KMS-11 (cell line): ENCODE results near the gene FCRL6.

Source experiments
- H2AFZ ChIP-seq: fragments of 200-600 bp; sonication (generic); 2 replicates; pipeline ENCODE4 v1.6.1; 2016; ENCODE audit warnings: antibody characterized with exemption, mixed run types, low read depth
- H3K27ac ChIP-seq: fragments of 200-600 bp; sonication (generic); 2 replicates; pipeline ENCODE4 v1.6.1; 2016; ENCODE audit warnings: mild to moderate bottlenecking, mixed run types
- H3K27me3 ChIP-seq: fragments of 200-600 bp; sonication (generic); 2 replicates; pipeline ENCODE4 v1.6.1; 2017; ENCODE audit warnings: mild to moderate bottlenecking, low read depth, mixed run types, moderate library complexity; ENCODE audit not compliant: insufficient read depth
- H3K36me3 ChIP-seq: fragments of 200-600 bp; sonication (generic); 2 replicates; pipeline ENCODE4 v1.6.1; 2017; ENCODE audit warnings: mild to moderate bottlenecking, mixed run types; ENCODE audit not compliant: insufficient read depth
- H3K4me1 ChIP-seq: fragments of 200-600 bp; sonication (generic); 2 replicates; pipeline ENCODE4 v1.6.1; 2016; ENCODE audit warnings: mild to moderate bottlenecking, low read depth, mixed run types; ENCODE audit not compliant: poor library complexity, severe bottlenecking
- H3K4me2 ChIP-seq: fragments of 200-600 bp; sonication (generic); 2 replicates; pipeline ENCODE4 v1.7.0; 2016; ENCODE audit warnings: mild to moderate bottlenecking, mixed run types
- H3K4me3 ChIP-seq: fragments of 200-600 bp; sonication (generic); IDR thresholded peaks from 2 replicates; pipeline ENCODE4 v1.6.1; 2017; ENCODE audit warnings: low read depth, low read length, mixed read lengths; ENCODE audit not compliant: insufficient read depth
- H3K79me2 ChIP-seq: fragments of 200-600 bp; sonication (generic); 2 replicates; pipeline ENCODE4 v1.6.1; 2016; ENCODE audit warnings: low read depth, mixed run types; ENCODE audit not compliant: insufficient read depth
- H3K9ac ChIP-seq: fragments of 200-600 bp; sonication (generic); 2 replicates; pipeline ENCODE4 v1.6.1; 2016; ENCODE audit warnings: mild to moderate bottlenecking, mixed run types
- H4K20me1 ChIP-seq: fragments of 200-600 bp; sonication (generic); 2 replicates; pipeline ENCODE4 v1.6.1; 2016; ENCODE audit warnings: mild to moderate bottlenecking, mixed run types; ENCODE audit not compliant: insufficient read depth
- CTCF ChIP-seq: fragments of 200-600 bp; sonication (generic); conservative IDR thresholded peaks from 2 replicates; pipeline ENCODE4 v1.6.1; 2017; ENCODE audit warnings: low read depth, mild to moderate bottlenecking, antibody characterized with exemption, low read length, moderate library complexity, mixed read lengths

The FCRL6 gene

GRCh38 chr1:159781992-159782391, 20.2 kb upstream of the FCRL6 start:
- TF ChIP-seq CTCF = no peak
- Histone ChIP-seq H3K36me3 (no peaks in the 10 kb centered on the region), H4K20me1 (no peaks in the 10 kb centered on the region), H3K4me3 (no peak overlapping the region), H3K79me2 (no peaks in the 10 kb centered on the region), H3K27me3 (no peaks in the 10 kb centered on the region), H3K27ac (no peak overlapping the region), H2AFZ (no peak overlapping the region), H3K4me2 (peak overlapping the region; percentile 74), H3K9ac (no peak overlapping the region), H3K4me1 (peaks cover 13% of the 10 kb centered on the region)

- Histone ChIP-seq H3K4me2 (no peak overlapping the region), H3K27ac (no peak overlapping the region), H4K20me1 (no peaks in the 10 kb centered on the region), H3K79me2 (no peaks in the 10 kb centered on the region), H3K4me3 (no peak overlapping the region), H3K9ac (no peak overlapping the region), H2AFZ (no peak overlapping the region), H3K4me1 (peaks cover 13% of the 10 kb centered on the region), H3K27me3 (no peaks in the 10 kb centered on the region), H3K36me3 (no peaks in the 10 kb centered on the region)
- TF ChIP-seq CTCF = no peak
Observed at GRCh38 chr1:159783724-159784123, 18.4 kb upstream of the FCRL6 start.

- Histone ChIP-seq H3K79me2 (no peaks in the 10 kb centered on the region), H3K4me3 (no peak overlapping the region), H2AFZ (no peak overlapping the region), H3K36me3 (no peaks in the 10 kb centered on the region), H3K9ac (no peak overlapping the region), H3K4me2 (no peak overlapping the region), H3K27me3 (no peaks in the 10 kb centered on the region), H4K20me1 (no peaks in the 10 kb centered on the region), H3K27ac (no peak overlapping the region), H3K4me1 (peaks cover 4% of the 10 kb centered on the region)
- no peak for TF ChIP-seq CTCF
Observed at GRCh38 chr1:159786465-159786864, 15.7 kb upstream of the FCRL6 start.

GRCh38 chr1:159786966-159787365, 15.2 kb upstream of the FCRL6 start:
- no peak for TF ChIP-seq CTCF
- H3K27ac ChIP-seq = no peak overlapping the region
- no peaks in the 10 kb centered on the region for H3K4me1 ChIP-seq
- no peak overlapping the region for H3K4me3 ChIP-seq
- H2AFZ ChIP-seq = no peak overlapping the region
- H3K27me3 ChIP-seq = no peaks in the 10 kb centered on the region
- H3K36me3 ChIP-seq = no peaks in the 10 kb centered on the region
- H3K79me2 ChIP-seq = no peaks in the 10 kb centered on the region
- H3K4me2 ChIP-seq = no peak overlapping the region
- H3K9ac ChIP-seq = no peak overlapping the region
- H4K20me1 ChIP-seq = no peaks in the 10 kb centered on the region
